NCI-H1092 treated with DMSO at 0.1 percent for 48 hours (cell line): ENCODE data around the gene DNAJA1.
A peak's percentile ranks its signal among the peaks of the same experiment; 100 is the strongest.

ENCODE experiments used
- DNase-seq: peaks from one replicate; lab custom pipeline; 2025; lab: John Stamatoyannopoulos, UW

DNAJA1 gene

GRCh38 chr9:33029231-33029786 lies 4.2 kb downstream of the DNAJA1 start:
- DNase-seq, result no peak

- DNase-seq, result no peak
Measured at GRCh38 chr9:33030285-33030684, 5.2 kb downstream of the DNAJA1 start.

- DNase-seq, result no peak
Measured at GRCh38 chr9:33032292-33032691, 7.2 kb downstream of the DNAJA1 start.

- no peak for DNase-seq
Measured at GRCh38 chr9:33032865-33033264, 7.8 kb downstream of the DNAJA1 start.

- DNase-seq, result no peak
Measured at GRCh38 chr9:33040792-33041431, 15.8 kb downstream of the DNAJA1 start.

- no peak for DNase-seq
Measured at GRCh38 chr9:33041432-33042188, 16.5 kb downstream of the DNAJA1 start.

GRCh38 chr9:33042473-33042872 lies 17.4 kb downstream of the DNAJA1 start:
- DNase-seq, result no peak

GRCh38 chr9:33043671-33044070 lies 18.6 kb downstream of the DNAJA1 start:
- no peak for DNase-seq

GRCh38 chr9:33044162-33044673 lies 19.1 kb downstream of the DNAJA1 start:
- DNase-seq, result peak; percentile 94

GRCh38 chr9:33044677-33045282 lies 19.7 kb downstream of the DNAJA1 start:
- DNase-seq, result peak; percentile 91

GRCh38 chr9:33046061-33046460 lies 21.0 kb downstream of the DNAJA1 start:
- no peak for DNase-seq

- no peak for DNase-seq
Measured at GRCh38 chr9:33048054-33048465, 23.0 kb downstream of the DNAJA1 start.

GRCh38 chr9:33049680-33050361 lies 24.7 kb downstream of the DNAJA1 start:
- DNase-seq, result no peak

GRCh38 chr9:33051144-33051543 lies 26.1 kb downstream of the DNAJA1 start:
- no peak for DNase-seq

- no peak for DNase-seq
Measured at GRCh38 chr9:33065157-33066076, 40.3 kb downstream of the DNAJA1 start.

GRCh38 chr9:33068991-33069390 lies 43.9 kb downstream of the DNAJA1 start:
- DNase-seq, result no peak

GRCh38 chr9:33076046-33077004 lies 51.3 kb downstream of the DNAJA1 start, which contains the start of gene SMU1:
SMU1 (minus strand) TSS chr9:33076674; CDS start chr9:33076608, 66 bp downstream.
- peak; percentile 99 for DNase-seq

- DNase-seq, result no peak
Measured at GRCh38 chr9:33080534-33080933, 55.5 kb downstream of the DNAJA1 start.

- DNase-seq, result peak; percentile 88
Measured at GRCh38 chr9:33081128-33081851, 56.2 kb downstream of the DNAJA1 start.
